Body of pancreas (tissue), 4 donors: ENCODE measurements around the gene GPR171.

ENCODE experiments used
- POLR2A ChIP-seq, 3 donors: fragments of 450-650 bp; IDR thresholded peaks; one replicate each; pipeline ENCODE4 v1.6.1; 2016; ENCODE audit warnings: antibody characterized with exemption in 3 of 3, mild to moderate bottlenecking in 2 of 3
- TF ChIP-seq, protein P1 (sequence below), 7 experiments: fragments of 450-650 bp in 4 of 7; fragments of 200-600 bp in 3 of 7; sonication (generic) in 3 of 7; IDR thresholded peaks; one replicate each; pipeline ENCODE4 v1.5.1; 2016 to 2019; ENCODE audit warnings: antibody characterized with exemption in 7 of 7

DNA sequence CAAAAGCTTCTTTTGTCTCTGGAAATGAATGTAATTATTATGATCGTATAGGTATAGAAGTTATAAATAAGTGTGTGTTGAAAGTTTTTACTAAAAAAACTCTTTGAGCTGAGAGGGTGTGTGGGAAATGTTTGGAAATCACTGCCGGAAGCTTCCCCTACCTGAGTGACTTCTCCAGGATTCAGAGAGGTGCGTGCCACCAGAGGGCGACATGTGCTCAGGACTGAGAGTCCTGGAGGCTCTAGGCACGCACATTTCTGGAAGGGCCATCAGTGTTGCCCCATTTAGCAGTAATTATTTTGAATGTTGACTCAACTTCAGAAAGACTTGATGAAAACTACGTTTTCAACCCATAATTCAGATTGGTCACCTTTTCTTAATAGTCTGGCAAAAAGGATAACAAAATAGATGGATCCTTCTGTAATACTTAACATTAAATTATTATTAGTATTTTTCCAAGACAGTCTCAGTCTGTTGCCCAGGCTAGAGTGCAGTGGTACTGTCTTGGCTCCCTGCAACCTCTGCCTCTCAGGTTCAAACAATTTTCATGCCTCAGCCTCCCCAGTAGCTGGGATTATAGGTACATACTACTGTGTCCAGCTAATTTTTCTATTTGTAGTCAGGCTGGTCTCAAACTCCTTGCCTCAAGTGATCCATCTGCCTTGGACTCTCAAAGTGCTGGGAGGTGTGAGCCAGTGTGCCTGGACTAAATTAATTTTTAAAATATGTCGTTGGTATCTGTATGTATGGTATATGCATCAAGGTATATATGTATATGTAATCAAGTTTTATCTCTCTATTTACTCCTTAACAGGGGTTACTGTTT lies 34.5 kb downstream of the GPR171 start:
- TF ChIP-seq POLR2A (IDR thresholded peaks at IDR 0.05) = no peak
- TF ChIP-seq, protein P1, sequence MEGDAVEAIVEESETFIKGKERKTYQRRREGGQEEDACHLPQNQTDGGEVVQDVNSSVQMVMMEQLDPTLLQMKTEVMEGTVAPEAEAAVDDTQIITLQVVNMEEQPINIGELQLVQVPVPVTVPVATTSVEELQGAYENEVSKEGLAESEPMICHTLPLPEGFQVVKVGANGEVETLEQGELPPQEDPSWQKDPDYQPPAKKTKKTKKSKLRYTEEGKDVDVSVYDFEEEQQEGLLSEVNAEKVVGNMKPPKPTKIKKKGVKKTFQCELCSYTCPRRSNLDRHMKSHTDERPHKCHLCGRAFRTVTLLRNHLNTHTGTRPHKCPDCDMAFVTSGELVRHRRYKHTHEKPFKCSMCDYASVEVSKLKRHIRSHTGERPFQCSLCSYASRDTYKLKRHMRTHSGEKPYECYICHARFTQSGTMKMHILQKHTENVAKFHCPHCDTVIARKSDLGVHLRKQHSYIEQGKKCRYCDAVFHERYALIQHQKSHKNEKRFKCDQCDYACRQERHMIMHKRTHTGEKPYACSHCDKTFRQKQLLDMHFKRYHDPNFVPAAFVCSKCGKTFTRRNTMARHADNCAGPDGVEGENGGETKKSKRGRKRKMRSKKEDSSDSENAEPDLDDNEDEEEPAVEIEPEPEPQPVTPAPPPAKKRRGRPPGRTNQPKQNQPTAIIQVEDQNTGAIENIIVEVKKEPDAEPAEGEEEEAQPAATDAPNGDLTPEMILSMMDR (IDR thresholded peaks at IDR 0.05) = peak; percentile 44 to 82 (median 70)
